HUES6 (cell line): ENCODE data around the gene ABTB2.

ENCODE experiments used
- H3K27ac ChIP-seq: 2 replicates; pipeline ENCODE4 v1.7.0; 2013; ENCODE audit warnings: low read depth, mild to moderate bottlenecking, low read length, inconsistent platforms
- H3K27me3 ChIP-seq: 2 replicates; pipeline ENCODE4 v1.6.1; 2013; ENCODE audit warnings: low read length; ENCODE audit not compliant: control insufficient read depth, insufficient read depth
- H3K36me3 ChIP-seq: 2 replicates; pipeline ENCODE4 v1.6.1; 2013; ENCODE audit warnings: low read length; ENCODE audit not compliant: control insufficient read depth, insufficient read depth
- H3K4me1 ChIP-seq: 2 replicates; pipeline ENCODE4 v1.6.1; 2013; ENCODE audit warnings: low read length; ENCODE audit not compliant: control insufficient read depth, insufficient read depth
- H3K4me3 ChIP-seq: 2 replicates; pipeline ENCODE4 v1.5.1; 2013; ENCODE audit warnings: low read depth, low read length
- H3K9ac ChIP-seq: one replicate; pipeline ENCODE4 v1.6.1; 2013; ENCODE audit warnings: mild to moderate bottlenecking, low read length
- H3K9me3 ChIP-seq: 2 replicates; pipeline ENCODE4 v1.6.1; 2013; ENCODE audit warnings: low read depth, low read length; ENCODE audit not compliant: control insufficient read depth, insufficient read depth

The ABTB2 gene

GRCh38 chr11:34331329-34331728, 26.5 kb downstream of the ABTB2 start:
- H3K4me1 ChIP-seq: peaks cover 13% of the 10 kb centered on the region
- no peak overlapping the region for H3K27ac ChIP-seq
- no peaks in the 10 kb centered on the region for H3K36me3 ChIP-seq

GRCh38 chr11:34330653-34331052, 27.2 kb downstream of the ABTB2 start:
- H3K9me3 ChIP-seq: no peaks in the 10 kb centered on the region
- H3K9ac ChIP-seq: no peak overlapping the region
- no peak overlapping the region for H3K4me3 ChIP-seq
- H3K27me3 ChIP-seq: no peaks in the 10 kb centered on the region
- H3K27ac ChIP-seq: no peak overlapping the region
- peaks cover 13% of the 10 kb centered on the region for H3K4me1 ChIP-seq
- H3K36me3 ChIP-seq: no peaks in the 10 kb centered on the region

More at GRCh38 chr11:34331329-34331728, 26.5 kb downstream of the ABTB2 start:
- H3K9ac ChIP-seq: no peak overlapping the region
- no peak overlapping the region for H3K4me3 ChIP-seq
- H3K27me3 ChIP-seq: no peaks in the 10 kb centered on the region
- H3K9me3 ChIP-seq: no peaks in the 10 kb centered on the region

- H3K4me3 ChIP-seq: no peak overlapping the region
- H3K27ac ChIP-seq: no peak overlapping the region
- no peaks in the 10 kb centered on the region for H3K36me3 ChIP-seq
- H3K9me3 ChIP-seq: no peaks in the 10 kb centered on the region
- H3K4me1 ChIP-seq: peaks cover 13% of the 10 kb centered on the region
- no peak overlapping the region for H3K9ac ChIP-seq
- H3K27me3 ChIP-seq: no peaks in the 10 kb centered on the region
Observed at GRCh38 chr11:34329876-34330275, 27.9 kb downstream of the ABTB2 start.

DNA sequence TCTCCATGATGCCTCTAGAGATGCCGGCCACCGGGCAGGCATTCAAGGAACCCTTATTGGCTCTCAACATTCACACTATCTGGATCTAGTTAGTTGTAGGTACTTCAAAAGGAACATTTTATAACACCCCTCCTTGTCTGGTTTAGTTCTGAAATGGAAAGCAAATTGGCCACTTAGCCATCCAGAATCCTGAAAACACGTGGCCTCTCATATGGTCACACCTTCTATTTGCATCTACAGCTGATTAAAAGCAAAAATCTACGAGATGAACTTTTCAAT, 29.2 kb downstream of the ABTB2 start:
- Histone ChIP-seq H3K9ac (no peak overlapping the region), H3K4me3 (no peak overlapping the region), H3K27ac (no peak overlapping the region), H3K27me3 (no peaks in the 10 kb centered on the region), H3K36me3 (no peaks in the 10 kb centered on the region), H3K9me3 (no peaks in the 10 kb centered on the region), H3K4me1 (peaks cover 13% of the 10 kb centered on the region)

DNA sequence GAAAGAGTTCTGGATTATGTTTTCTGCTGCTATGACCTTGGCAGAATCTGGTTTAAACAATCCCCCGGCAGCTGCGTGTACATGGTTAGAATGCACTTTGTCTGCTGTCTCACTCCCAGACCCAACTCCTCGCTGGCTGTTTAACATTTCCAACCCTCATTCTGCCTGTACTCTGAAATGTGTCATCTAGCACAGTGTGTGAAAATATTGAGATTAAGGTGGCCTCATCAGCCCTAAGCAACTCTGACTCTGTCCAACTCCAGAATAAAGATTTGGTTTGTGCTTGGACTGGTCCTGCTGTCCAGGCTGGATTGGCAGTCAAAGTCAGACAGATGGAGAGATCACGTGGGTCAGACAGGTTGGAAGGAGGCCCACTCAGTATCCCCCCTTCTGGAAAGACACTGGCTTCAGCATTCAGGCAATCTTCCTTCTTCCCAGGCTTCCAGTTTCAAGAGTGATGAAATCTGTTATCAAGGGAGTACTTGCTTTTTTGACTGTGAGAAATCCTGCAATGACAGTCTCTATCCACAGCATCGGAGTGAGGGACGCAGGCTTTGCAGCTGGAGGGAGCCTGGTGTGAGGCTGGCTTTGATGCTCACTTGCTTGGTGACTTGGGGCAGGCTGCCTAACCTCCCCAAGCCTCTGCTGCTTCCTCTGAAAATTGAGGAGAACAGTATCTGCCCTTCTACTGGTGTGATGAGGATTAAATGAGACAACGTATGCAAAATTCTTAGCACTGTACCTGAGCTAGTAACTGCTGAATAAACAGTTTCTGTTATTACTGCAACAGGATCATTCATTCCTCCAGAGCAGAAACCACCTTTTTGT, 29.8 kb downstream of the ABTB2 start:
- no peaks in the 10 kb centered on the region for H3K9me3 ChIP-seq
- no peaks in the 10 kb centered on the region for H3K36me3 ChIP-seq
- H3K27me3 ChIP-seq: no peaks in the 10 kb centered on the region
- H3K4me1 ChIP-seq: peaks cover 13% of the 10 kb centered on the region
- H3K9ac ChIP-seq: no peak overlapping the region
- H3K27ac ChIP-seq: no peak overlapping the region
- no peak overlapping the region for H3K4me3 ChIP-seq

DNA sequence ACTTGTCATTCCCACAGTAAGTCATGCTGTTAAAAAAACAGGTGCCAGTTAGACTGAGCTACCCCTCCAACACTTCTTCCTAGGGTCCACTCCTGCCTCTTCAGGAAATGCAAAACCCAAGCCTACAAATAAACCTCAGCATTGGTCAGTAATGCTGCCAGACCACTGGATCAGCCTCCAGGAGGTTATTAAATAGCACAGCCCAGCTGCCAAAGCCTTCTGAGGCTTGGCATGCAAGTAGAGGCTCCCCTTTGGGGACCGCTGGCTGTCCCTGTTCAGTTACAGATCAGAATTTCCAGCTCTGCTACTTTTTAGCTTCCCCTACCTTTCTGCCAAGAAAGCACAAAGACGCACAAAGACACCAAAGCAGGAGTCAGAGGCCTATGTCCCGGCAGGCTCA, 33.3 kb downstream of the ABTB2 start:
- no peak overlapping the region for H3K27ac ChIP-seq
- no peak overlapping the region for H3K4me3 ChIP-seq
- no peaks in the 10 kb centered on the region for H3K9me3 ChIP-seq
- no peak overlapping the region for H3K9ac ChIP-seq
- no peaks in the 10 kb centered on the region for H3K36me3 ChIP-seq
- no peaks in the 10 kb centered on the region; the same call in 1 of the 2 replicates for H3K4me1 ChIP-seq
- H3K27me3 ChIP-seq: no peaks in the 10 kb centered on the region

DNA sequence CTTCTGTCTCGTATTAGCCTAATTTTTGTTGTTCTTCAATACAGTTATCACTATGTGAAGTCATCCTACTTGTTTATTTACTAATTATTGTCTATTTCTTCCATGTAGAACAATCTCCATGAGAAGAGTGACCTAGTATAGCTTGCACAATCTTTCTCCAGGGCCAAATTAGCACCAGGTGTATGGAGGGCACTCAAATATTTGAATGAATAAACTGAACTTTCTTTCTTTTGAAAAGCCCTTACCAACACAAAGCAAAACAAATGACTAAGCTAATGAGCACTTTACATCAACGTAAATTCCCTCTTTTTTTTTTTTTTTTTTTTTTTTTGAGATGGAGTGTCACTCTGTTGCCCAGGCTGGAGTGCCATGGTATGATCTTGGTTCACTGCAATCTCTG, 34.2 kb downstream of the ABTB2 start:
- Histone ChIP-seq H3K4me3 (no peak overlapping the region), H3K36me3 (no peaks in the 10 kb centered on the region), H3K27me3 (no peaks in the 10 kb centered on the region), H3K27ac (no peak overlapping the region), H3K9me3 (no peaks in the 10 kb centered on the region), H3K9ac (no peak overlapping the region), H3K4me1 (no peaks in the 10 kb centered on the region)

- no peaks in the 10 kb centered on the region for H3K36me3 ChIP-seq
- H3K9ac ChIP-seq: no peak overlapping the region
- H3K27me3 ChIP-seq: no peaks in the 10 kb centered on the region
- no peaks in the 10 kb centered on the region for H3K9me3 ChIP-seq
- no peaks in the 10 kb centered on the region for H3K4me1 ChIP-seq
- H3K4me3 ChIP-seq: no peak overlapping the region
- no peak overlapping the region for H3K27ac ChIP-seq
Observed at GRCh38 chr11:34318111-34319037, 39.4 kb downstream of the ABTB2 start.

GRCh38 chr11:34317666-34318065, 40.1 kb downstream of the ABTB2 start:
- no peak overlapping the region for H3K4me3 ChIP-seq
- H3K27me3 ChIP-seq: no peaks in the 10 kb centered on the region
- H3K27ac ChIP-seq: no peak overlapping the region
- no peak overlapping the region for H3K9ac ChIP-seq
- H3K36me3 ChIP-seq: no peaks in the 10 kb centered on the region
- no peaks in the 10 kb centered on the region for H3K9me3 ChIP-seq
- no peaks in the 10 kb centered on the region for H3K4me1 ChIP-seq

- no peaks in the 10 kb centered on the region for H3K36me3 ChIP-seq
- no peaks in the 10 kb centered on the region for H3K4me1 ChIP-seq
- no peaks in the 10 kb centered on the region for H3K27me3 ChIP-seq
- no peak overlapping the region for H3K9ac ChIP-seq
- no peak overlapping the region for H3K27ac ChIP-seq
- no peaks in the 10 kb centered on the region for H3K9me3 ChIP-seq
- no peak overlapping the region for H3K4me3 ChIP-seq
Observed at GRCh38 chr11:34317036-34317360, 40.8 kb downstream of the ABTB2 start.

- H3K4me3 ChIP-seq: no peak overlapping the region
- no peak overlapping the region for H3K9ac ChIP-seq
- no peak overlapping the region for H3K27ac ChIP-seq
Observed at GRCh38 chr11:34316347-34317035, 41.3 kb downstream of the ABTB2 start.

More at GRCh38 chr11:34316347-34317035, 41.3 kb downstream of the ABTB2 start:
- Histone ChIP-seq H3K36me3 (no peaks in the 10 kb centered on the region), H3K9me3 (no peaks in the 10 kb centered on the region), H3K4me1 (no peaks in the 10 kb centered on the region), H3K27me3 (no peaks in the 10 kb centered on the region)
